Uterus (tissue), 4 donors: ENCODE data around the gene KCNMB2. TPM values are rescaled to one million over a fixed set of nuclear protein-coding genes. Genes with fewer than 3 reads are reported as not detected.

Experiments
- DNase-seq, 2 donors: peaks; one replicate each; pipeline ENCODE4 v3.0.0-alpha.2; 2019 to 2020
- H3K27ac ChIP-seq, 2 donors: fragments of 200-600 bp; sonication (generic); 1 replicate in 1 of 2; 2 replicates in 1 of 2; pipeline ENCODE4 v1.5.1; 2016 to 2018
- H3K27me3 ChIP-seq, 2 donors: fragments of 200-600 bp; sonication (generic); one replicate each; pipeline ENCODE4 v1.5.1; 2018 to 2019; ENCODE audit warnings: control low read depth in 1 of 2
- H3K36me3 ChIP-seq, 2 donors: fragments of 200-600 bp; sonication (generic); one replicate each; pipeline ENCODE4 v1.5.1; 2019; ENCODE audit warnings: control low read depth in 1 of 2
- H3K4me1 ChIP-seq, 2 donors: fragments of 200-600 bp; sonication (generic); one replicate each; pipeline ENCODE4 v1.5.1; 2018 to 2019; ENCODE audit warnings: control low read depth in 1 of 2
- H3K4me3 ChIP-seq, 2 donors: fragments of 200-600 bp; sonication (generic); 1 replicate in 1 of 2; 2 replicates in 1 of 2; pipeline ENCODE4 v1.5.1; 2018 to 2019; ENCODE audit warnings: mild to moderate bottlenecking in 1 of 2
- H3K9me3 ChIP-seq, 2 donors: fragments of 200-600 bp; sonication (generic); one replicate each; pipeline ENCODE4 v1.5.1; 2019; ENCODE audit warnings: control low read depth in 1 of 2
- POLR2A ChIP-seq, 2 donors: fragments of 450-650 bp; IDR thresholded peaks; one replicate each; pipeline ENCODE4 v1.6.1; 2016; ENCODE audit warnings: antibody characterized with exemption in 2 of 2, mild to moderate bottlenecking in 1 of 2, moderate library complexity in 1 of 2
- intact Hi-C: fragments of 100-400 bp; cut with DNase I; formaldehyde crosslinking; loops from one replicate; pipeline ENCODE4 v1.15.1; 2023; ENCODE audit warnings: low total_unique reads
- total RNA-seq, 4 donors: library from RNA; depleted of rRNA in 3 of 4; stranded (reverse); fragments of >200 nt in 3 of 4; gene quantifications; one replicate each; pipeline versions ENCODE4 v1.1.0 to v1.2.4, GENCODE V29; 2014 to 2023
- TF ChIP-seq, protein P1 (sequence below), 4 experiments: fragments of 200-600 bp in 2 of 4; fragments of 450-650 bp in 2 of 4; sonication (generic) in 2 of 4; IDR thresholded peaks; one replicate each; pipeline ENCODE4 v1.5.1; 2016 to 2019; ENCODE audit warnings: antibody characterized with exemption in 4 of 4, mild to moderate bottlenecking in 2 of 4, moderate library complexity in 1 of 4
- donor health status: DM: yes; HTN: yes; CAD: no.

The KCNMB2 gene
- total RNA-seq, 4 donors from 2014 or later, result 0.29 to 12.7 (median 1.4) TPM

DNA sequence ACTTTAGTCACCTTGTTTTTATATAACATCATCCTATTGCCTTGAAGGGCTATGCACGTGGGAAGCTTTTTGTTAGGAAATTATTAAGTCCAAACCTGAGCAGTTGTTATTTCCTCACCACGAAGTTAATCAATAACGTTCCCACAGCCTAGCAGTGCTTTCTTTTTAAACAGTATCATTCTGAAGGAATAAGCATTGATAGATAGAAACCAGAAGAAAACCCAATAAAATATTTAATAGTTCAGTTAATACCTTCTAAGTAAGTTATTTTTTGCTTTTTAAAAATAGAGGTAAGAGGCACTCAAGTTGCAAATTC lies 149.3 kb downstream of the KCNMB2 start:
- H3K4me1 ChIP-seq, result no peaks in the 10 kb centered on the region
- no peaks in the 10 kb centered on the region for H3K36me3 ChIP-seq
- H3K4me3 ChIP-seq, result no peak overlapping the region
- no peak for TF ChIP-seq POLR2A (IDR thresholded peaks at IDR 0.05)
- TF ChIP-seq, protein P1, sequence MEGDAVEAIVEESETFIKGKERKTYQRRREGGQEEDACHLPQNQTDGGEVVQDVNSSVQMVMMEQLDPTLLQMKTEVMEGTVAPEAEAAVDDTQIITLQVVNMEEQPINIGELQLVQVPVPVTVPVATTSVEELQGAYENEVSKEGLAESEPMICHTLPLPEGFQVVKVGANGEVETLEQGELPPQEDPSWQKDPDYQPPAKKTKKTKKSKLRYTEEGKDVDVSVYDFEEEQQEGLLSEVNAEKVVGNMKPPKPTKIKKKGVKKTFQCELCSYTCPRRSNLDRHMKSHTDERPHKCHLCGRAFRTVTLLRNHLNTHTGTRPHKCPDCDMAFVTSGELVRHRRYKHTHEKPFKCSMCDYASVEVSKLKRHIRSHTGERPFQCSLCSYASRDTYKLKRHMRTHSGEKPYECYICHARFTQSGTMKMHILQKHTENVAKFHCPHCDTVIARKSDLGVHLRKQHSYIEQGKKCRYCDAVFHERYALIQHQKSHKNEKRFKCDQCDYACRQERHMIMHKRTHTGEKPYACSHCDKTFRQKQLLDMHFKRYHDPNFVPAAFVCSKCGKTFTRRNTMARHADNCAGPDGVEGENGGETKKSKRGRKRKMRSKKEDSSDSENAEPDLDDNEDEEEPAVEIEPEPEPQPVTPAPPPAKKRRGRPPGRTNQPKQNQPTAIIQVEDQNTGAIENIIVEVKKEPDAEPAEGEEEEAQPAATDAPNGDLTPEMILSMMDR (IDR thresholded peaks at IDR 0.05), result no peak
- H3K27me3 ChIP-seq, result no peaks in the 10 kb centered on the region
- no peak overlapping the region for H3K27ac ChIP-seq
- intact Hi-C loops, result no loop called here
- no peak for DNase-seq
- no peaks in the 10 kb centered on the region for H3K9me3 ChIP-seq

DNA sequence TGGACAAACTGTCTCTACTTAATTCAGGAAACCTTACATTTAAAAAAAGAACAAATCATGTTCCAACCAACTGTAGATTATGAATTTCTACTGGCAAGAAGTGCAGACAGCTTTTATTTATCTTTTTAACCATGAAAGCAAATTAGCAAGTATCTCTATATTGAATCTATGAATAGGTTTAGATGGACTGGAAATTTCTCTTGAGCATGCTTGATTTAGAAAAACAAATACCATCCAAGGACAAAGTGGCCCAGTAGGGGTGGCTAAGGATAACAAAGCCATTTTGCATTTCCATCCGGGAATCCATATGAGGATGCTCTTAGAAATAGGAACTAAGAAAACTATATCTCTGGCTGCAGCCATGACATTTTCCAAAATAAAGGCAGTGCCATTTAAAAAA lies 150.6 kb downstream of the KCNMB2 start:
- Histone ChIP-seq H3K9me3 (no peaks in the 10 kb centered on the region), H3K4me1 (no peaks in the 10 kb centered on the region), H3K4me3 (no peak overlapping the region), H3K27me3 (no peaks in the 10 kb centered on the region), H3K27ac (no peak overlapping the region), H3K36me3 (no peaks in the 10 kb centered on the region)
- intact Hi-C loops, result no loop called here
- no peak for DNase-seq
- TF ChIP-seq POLR2A (IDR thresholded peaks at IDR 0.05), result no peak
- TF ChIP-seq, protein P1 (IDR thresholded peaks at IDR 0.05), result no peak

DNA sequence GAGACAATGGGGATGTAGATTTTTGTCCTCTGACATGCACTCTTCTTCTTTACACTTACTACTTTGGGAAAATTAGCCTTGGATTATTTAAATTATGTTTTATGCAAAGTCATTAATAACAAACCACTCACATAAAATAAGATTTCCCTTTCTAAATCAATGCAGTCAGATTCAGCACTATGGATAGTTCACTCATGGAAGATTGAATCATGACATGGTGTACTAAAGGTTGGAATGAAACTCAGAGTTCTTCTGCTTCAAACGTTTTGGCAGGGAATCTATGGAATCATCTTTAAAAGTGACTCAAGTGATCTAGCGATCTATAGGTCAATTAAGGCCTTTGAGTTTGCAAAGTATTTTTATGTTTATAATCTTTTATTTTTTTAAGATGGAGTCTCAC lies 154.3 kb downstream of the KCNMB2 start:
- DNase-seq, result no peak
- H3K36me3 ChIP-seq, result no peaks in the 10 kb centered on the region
- H3K27me3 ChIP-seq, result no peaks in the 10 kb centered on the region
- no peaks in the 10 kb centered on the region for H3K4me1 ChIP-seq
- intact Hi-C loops, result no loop called here
- H3K27ac ChIP-seq, result no peak overlapping the region
- H3K9me3 ChIP-seq, result no peaks in the 10 kb centered on the region
- TF ChIP-seq, protein P1 (IDR thresholded peaks at IDR 0.05), result no peak
- no peak for TF ChIP-seq POLR2A (IDR thresholded peaks at IDR 0.05)
- no peak overlapping the region for H3K4me3 ChIP-seq

DNA sequence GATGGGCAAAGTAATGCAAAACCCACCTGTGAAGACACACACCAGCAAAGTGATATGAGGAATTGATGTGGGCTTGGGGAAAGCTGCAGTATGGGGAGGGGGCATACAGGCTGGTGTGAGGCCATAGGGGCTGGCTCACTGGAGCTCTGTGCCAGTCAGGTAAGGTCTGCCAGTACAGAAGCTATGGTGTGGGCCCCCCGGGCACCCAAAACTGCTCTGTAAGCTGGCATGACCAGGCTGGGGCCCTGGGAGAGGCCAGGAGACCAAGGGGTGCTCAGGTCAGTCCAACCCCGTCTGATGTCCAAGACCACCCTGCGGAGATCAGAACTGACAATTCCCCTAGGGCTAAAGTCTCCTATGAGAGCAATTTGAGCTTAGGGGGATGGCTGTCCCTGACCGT lies 163.1 kb downstream of the KCNMB2 start:
- DNase-seq, result no peak
- Histone ChIP-seq H3K27me3 (no peaks in the 10 kb centered on the region), H3K4me3 (no peak overlapping the region), H3K4me1 (no peaks in the 10 kb centered on the region), H3K36me3 (no peaks in the 10 kb centered on the region), H3K9me3 (peaks cover 0 to 7% of the 10 kb centered on the region in 2 donors), H3K27ac (no peak overlapping the region)
- intact Hi-C loops, result no loop called here
- TF ChIP-seq, protein P1 (IDR thresholded peaks at IDR 0.05), result no peak

DNA sequence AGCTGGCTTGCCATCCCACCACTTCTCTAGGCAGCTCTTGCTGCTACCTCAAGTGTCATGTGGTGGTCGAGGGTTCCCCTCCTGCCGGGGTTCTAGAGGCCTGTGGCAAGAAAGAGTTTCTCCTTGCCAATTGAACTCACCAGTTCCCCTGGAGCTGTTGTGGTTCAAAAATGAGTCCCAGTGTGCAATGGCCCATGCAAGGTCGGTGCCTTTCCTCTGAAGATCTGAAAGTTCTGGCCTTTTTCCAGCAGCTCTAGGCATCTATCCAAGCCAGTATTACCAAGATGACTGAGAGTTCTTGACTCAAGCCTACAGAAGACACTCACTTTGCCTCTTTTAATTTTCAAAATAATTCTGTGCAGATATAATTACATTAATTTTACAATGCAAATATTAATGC lies 163.6 kb downstream of the KCNMB2 start:
- Histone ChIP-seq H3K4me3 (no peak overlapping the region), H3K27ac (no peak overlapping the region), H3K36me3 (no peaks in the 10 kb centered on the region), H3K27me3 (no peaks in the 10 kb centered on the region), H3K9me3 (peaks cover 0 to 7% of the 10 kb centered on the region in 2 donors), H3K4me1 (no peaks in the 10 kb centered on the region)
- intact Hi-C loops, result no loop called here
- TF ChIP-seq POLR2A (IDR thresholded peaks at IDR 0.05), result no peak
- TF ChIP-seq, protein P1 (IDR thresholded peaks at IDR 0.05), result no peak
- DNase-seq, result no peak
